HG02885 (cell line): ENCODE results near the gene MOV10.

ENCODE experiments used
- ATAC-seq: cut with Tn5 transposase; IDR thresholded peaks from one replicate; pipeline ENCODE4 v1.9.1; 2021; ENCODE audit warnings: mild to moderate bottlenecking; ENCODE audit not compliant: unreplicated experiment, poor library complexity

The MOV10 gene

DNA sequence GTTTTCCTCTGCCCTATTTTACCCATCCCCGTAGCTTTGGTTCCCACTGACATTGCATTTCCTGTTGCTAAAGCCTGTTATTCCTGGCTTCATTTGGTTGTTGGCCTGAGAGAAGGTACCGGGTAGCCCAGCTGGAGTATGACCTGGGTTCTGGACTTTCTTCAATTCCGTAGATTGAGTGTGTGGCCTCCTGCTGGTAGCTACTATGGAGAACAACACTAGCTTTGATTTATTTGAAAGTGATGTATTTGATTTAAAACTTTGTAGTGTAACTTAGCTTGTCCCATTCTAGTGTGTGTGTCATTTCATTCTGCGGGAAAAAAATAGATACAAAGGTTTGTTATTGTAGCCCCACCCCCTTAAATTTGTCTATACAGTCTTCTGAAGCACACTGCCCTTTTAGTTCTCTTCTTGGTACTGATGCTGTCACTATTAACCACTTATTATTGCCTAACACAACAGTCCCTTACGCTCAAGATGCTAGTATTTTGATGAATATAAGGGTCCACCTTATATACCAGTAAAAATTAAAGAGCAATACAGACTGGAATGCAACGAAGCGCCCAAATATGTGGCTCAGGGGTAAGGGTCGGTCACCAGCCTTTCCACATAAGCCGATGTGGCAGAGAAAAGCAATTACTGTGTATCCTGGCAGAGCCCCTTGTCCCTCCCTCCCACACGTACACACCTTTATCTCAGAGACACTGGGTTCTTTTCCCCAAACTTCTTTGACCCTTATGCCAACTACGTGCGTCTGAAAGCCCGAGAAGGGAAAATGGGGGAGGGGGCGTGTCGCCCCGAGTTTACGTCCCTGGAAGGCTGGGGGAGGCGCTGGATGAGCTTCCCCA is 643 bp upstream of the MOV10 start:
- ATAC-seq = peak; percentile 7

DNA sequence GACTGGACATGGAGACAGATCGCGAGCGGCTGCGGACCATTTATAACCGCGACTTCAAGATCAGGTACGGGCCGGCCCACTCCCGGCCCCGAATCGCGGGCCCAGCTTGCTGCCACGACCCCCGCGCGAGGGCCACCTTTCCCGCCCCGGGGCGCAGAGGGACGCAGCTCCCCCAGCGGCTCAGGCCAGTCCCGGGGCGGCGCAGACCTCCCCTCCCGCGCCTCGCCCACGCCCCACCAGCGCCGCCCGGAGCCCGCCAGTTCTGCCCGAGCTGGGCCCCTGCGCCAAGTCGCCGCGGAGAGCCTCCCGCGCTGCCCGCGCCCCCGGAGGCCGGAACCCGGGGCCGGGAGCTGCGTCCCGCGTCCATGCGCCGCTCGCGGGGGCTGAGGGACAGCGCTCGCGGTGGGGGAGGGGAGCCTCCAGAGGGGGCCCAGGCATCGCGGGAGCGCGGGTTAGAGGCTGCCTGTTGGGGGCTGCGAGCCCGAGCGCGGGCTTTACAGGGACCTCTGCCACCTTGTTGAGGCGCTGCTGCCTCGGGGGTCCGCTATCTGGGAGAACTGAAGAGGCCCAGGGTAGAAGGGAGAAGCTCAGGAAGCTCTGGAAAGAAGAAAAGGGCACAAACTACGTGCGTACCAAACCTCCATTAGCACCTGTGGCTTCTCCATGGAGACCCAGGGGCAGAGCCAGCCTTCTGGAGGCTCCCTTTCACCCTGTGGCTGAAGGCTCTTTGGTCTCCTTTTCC is 698 bp downstream of the MOV10 start:
- ATAC-seq = peak; percentile 55

DNA sequence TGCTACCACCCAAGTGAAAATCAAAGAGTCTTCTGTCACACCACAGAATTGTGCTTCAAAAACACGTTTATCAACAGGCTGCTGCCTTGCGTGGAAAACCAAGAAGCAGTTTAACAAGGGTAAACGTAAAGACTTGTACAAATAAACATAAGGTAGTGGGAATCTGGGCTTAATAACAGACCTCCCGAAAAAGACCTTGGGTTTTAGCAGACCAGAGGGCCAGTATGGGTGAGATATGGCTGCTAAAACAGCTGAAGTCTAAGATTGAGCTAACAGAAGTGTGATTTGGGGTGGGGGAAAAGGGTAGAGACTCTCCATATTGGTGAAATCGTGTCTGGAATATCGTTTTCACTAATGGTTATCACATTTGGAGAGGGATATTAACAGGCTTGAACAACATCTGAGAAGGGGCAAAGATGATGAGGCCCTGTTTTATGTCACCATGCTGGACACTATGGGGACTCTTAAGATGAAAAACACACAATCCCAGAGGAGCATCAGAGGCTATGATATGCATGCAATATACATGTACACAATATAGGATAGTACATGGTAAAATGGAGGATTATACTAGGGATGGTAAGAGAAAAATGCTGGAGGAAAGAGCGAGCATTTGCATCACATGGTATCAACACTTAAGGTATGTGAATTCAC is 1.4 kb downstream of the MOV10 start:
- ATAC-seq = no peak

DNA sequence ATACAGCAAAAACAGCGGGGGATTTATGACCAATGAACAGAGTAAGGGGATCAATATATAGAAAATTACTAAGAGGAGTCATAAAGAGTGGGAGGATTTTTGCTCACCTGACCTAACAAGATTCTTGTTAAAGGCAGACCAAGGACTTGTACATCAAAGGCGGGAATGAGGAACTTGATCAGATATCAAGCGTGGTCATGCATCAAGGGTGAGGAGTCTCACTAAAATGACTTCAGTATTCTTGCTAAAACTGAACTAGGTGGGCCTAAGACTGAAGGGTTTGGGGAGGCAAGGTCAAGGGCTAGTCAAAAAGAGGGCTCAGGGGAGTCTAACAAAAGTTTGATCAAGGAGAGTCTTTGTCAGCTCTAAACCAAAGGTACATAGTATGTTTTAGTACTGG is 2.1 kb downstream of the MOV10 start:
- ATAC-seq = no peak

DNA sequence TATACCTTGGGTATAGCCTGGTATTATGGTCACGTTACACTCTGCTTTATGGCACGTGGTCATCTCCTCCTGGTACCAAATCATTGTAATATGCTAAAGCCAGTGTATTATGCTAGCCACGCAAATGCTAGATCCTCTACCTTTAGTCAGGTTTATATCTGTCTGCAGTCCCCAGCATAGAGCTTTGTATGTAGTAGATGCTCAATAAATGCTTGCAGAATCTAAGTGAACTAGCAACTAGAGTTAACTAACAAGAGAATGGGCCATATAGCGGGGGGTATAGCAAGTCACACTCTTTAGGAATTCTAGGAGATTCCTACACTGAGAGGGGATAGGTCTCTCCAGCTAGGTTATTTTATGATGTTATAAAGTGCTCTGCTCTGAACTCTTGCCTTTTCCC is 3.0 kb downstream of the MOV10 start:
- no peak for ATAC-seq

DNA sequence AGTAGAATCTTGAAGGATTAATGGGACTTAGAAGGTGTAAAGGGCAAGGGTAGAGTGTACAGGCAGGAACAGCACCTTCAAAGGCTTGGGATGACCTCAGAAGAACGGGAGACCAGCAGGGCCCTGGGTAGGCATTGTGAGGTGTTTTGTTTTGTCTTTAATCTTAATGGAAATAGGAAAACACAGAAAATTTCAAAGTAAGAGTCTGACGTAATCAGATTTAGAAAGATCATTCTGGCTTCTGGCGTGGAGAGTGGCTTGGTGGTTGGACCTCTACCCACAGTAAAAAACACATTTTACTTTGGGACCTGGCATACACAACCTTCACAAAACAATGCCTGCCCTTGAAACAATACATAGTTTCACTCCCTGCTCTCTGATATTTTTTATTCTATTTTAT is 4.1 kb downstream of the MOV10 start:
- no peak for ATAC-seq

DNA sequence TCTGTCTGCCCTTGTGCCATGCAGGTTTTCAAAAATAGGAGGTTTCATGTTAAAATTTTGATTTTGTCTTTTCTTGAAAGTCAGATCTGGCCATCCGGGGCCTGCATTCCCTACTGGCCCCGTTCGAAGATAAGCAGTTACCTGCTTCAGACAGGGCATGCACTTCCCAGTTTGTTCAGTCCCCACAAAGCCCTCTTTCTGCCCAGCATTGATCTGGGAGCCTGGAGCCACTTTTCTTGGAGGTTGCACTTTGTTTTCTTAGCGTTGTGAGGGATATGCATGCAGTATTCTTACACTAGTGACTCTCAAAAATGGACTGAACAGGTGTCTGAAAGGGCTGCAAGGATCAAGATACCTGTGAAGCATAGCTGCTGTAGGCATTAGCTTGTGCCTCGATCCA is 11.5 kb downstream of the MOV10 start:
- no peak for ATAC-seq

DNA sequence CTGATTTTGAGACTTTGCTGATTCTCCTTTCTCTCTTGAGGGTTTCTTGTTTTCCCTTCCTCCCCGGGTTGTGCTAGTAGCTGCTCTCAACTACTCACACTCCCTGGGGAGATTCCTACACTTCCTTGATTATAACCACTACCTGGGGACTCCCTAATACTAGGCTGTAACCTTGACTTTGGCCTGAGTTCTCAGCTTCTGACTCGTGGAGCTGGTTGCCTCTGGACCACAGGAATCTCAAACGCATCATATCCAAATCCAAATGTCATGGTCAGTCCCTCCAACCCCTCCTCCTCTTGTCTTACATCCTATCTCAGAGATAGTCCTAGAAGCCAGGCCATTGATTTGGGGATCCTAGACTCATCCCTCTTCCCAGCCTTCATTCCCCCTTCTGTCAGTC is 12.0 kb downstream of the MOV10 start:
- ATAC-seq = no peak

DNA sequence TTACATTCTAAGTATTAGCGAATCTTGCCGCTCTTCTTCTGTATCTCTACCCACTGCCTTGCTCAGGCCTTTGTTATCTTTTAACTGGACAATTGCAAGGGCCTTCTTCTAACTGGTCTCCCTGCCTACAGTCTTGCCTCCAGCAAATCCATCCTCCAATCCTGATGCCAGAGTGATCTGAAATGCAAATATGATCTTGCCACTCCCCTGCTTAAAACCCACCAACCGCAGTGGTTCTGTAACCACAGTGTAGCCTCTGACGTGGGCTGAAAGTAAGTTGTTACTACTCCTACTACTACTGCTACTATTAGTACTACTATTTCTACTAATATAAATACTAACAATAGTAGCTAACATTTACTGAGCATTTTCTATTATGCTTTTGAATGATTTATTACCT is 12.4 kb downstream of the MOV10 start:
- no peak for ATAC-seq

DNA sequence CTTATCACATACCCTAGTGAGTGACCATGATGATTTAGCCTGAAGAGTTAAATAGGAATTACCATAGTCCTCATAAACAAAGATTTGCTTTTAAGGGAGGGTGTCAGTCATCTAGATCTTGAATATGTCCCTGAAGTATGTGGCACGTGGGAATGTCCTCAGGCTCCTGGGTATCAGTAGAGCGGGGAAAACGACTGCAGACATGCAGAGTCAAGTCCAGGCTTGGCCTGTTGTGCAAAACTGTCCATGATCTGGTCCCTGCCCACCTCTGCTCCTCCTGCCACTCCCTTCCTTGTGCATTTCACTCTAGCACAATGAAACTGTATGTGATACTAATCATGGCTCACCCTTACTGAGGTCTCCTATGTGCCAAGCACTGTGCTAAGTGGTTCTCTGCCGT is 12.9 kb downstream of the MOV10 start:
- ATAC-seq = no peak

DNA sequence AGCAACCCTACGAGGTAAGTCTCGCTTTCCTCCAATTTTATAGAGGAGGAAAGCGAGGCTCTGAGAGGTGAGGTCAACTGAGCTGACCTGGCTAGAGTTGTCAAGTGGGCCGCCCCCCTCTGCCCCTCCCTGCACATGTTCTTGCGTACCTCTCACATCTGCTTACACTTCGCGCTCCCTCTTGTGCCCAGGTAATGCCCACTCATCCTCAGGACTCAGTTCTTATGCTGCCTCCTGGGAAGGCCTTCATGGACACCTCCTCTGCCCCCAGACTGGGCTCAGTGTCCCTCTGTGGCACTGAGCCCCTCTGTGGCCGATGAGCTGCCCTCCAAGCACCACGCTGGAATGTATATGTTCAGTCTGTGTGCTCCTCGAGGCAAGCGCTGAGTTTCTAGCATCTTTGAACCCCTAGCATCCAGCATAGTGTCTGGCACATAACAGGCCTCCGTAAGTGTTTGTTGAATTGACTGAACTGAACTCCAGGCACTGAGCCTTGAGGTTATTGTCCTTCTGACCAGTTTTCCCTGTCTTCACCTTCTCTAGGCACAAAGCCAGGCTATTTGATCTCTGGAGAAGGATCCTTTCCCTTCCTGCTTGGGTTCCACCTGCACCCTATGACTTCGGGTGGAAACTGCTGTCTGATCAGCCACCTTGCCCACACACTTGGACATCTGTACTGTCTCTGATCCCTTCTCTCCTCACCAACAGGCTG is 13.5 kb downstream of the MOV10 start:
- ATAC-seq = no peak

DNA sequence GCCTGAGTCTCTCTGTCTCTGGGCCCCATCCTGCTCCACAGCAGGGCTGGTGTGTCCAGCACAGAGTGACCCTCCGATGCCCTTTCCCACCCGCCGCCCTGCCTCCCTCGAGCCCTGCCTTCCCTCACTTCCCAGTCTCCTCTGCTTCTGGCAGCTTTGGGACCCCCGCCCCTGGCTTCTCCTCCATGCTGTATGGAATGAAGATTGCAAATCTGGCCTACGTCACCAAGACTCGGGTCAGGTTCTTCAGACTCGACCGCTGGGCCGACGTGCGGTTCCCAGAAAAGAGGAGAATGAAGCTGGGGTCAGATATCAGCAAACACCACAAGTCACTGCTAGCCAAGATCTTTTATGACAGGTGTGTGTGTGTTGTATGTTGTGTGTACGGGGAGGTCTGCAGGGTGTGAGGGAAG is 14.3 kb downstream of the MOV10 start:
- no peak for ATAC-seq

DNA sequence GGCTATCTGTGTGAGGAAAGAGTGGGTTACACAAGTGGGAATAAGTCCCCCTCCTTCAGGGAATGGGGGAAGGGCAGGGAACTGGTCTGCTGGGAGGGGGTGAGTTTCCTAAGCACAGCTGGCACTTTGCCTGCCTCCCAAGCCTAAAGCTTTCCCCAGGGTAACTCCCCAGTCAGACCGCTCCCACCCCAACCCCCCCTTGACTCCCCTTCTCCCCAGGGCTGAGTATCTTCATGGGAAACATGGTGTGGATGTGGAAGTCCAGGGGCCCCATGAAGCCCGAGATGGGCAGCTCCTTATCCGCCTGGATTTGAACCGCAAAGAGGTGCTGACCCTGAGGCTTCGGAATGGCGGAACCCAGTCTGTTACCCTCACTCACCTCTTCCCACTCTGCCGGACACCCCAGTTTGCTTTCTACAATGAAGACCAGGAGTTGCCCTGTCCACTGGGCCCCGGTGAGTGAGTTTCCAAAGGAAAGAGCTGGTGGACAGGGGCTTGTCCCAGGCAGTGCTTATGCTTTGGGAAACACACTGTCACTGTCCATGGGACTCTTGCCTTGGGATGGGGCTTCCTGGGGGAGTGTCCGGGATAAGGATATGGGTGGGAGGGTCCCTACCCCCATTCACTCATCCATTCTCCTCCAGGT is 14.9 kb downstream of the MOV10 start:
- no peak for ATAC-seq

DNA sequence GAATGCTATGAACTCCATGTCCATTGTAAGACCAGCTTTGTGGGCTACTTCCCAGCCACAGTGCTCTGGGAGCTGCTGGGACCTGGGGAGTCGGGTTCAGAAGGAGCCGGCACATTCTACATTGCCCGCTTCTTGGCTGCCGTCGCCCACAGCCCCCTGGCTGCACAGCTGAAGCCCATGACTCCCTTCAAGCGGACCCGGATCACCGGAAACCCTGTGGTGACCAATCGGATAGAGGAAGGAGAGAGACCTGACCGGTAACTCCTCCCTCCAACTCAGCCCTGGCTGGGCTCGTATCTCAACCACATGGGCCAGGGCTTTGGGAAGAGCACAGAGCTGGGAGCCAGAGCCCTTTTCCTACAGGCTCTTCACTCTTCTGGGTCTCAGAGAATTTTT is 15.4 kb downstream of the MOV10 start:
- no peak for ATAC-seq

DNA sequence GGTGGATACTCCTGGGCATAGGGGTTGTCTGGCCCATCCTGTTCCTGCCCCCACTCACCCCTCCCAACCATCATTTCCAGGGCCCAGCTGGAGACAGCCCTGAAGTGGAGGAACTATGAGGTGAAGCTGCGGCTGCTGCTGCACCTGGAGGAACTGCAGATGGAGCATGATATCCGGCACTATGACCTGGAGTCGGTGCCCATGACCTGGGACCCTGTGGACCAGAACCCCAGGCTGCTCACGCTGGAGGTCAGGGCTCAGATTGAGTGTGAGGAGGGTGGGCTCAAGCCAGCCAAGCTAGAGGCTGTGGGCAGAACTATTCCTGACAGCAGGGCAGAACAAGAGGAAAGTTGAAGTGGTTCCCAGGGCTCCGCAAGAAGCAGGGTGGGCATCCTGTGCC is 18.2 kb downstream of the MOV10 start:
- ATAC-seq = no peak

DNA sequence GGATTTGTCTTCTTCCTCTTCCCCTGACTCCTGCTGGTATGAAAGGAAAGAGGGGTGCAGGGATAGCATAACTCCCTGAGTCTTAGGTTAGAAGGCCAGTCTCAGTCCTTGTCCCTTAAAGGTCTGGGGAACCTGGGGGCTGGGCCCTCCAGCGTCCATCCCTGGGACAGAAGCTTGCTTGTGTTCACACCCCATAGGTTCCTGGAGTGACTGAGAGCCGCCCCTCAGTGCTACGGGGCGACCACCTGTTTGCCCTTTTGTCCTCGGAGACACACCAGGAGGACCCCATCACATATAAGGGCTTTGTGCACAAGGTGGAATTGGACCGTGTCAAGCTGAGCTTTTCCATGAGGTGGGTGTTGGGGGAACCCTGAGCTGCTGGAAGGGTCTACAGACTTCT is 19.4 kb downstream of the MOV10 start:
- no peak for ATAC-seq

DNA sequence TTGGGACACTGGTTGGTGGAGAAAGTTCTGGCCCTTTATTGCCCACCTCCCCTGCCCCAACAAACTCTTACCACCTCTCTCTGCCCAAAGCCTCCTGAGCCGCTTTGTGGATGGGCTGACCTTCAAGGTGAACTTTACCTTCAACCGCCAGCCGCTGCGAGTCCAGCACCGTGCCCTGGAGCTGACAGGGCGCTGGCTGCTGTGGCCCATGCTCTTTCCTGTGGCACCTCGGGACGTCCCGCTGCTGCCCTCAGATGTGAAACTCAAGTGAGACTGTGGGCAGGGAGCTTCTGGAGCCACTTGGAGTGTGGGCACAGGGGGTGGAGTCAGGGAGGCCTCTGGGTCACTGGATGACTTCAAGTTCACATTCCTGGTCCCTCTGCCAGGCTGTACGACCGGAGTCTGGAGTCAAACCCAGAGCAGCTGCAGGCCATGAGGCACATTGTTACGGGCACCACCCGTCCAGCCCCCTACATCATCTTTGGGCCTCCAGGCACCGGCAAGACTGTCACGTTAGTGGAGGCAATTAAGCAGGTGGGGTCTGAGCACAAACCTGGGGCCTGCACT is 20.0 kb downstream of the MOV10 start:
- no peak for ATAC-seq

DNA sequence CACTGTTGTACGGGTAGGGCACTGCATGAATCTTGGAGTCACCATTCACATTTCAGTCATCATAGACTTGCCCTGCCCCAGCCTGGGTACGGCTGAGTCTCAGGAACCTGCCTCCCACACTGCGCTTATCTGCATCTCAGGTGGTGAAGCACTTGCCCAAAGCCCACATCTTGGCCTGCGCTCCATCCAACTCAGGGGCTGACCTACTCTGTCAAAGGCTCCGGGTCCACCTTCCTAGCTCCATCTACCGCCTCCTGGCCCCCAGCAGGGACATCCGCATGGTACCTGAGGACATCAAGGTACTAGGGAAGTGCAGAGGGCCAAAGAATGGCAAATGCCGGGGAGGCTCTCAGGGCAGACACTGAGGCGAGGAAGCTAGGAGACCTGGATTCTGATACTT is 20.8 kb downstream of the MOV10 start:
- ATAC-seq = no peak

DNA sequence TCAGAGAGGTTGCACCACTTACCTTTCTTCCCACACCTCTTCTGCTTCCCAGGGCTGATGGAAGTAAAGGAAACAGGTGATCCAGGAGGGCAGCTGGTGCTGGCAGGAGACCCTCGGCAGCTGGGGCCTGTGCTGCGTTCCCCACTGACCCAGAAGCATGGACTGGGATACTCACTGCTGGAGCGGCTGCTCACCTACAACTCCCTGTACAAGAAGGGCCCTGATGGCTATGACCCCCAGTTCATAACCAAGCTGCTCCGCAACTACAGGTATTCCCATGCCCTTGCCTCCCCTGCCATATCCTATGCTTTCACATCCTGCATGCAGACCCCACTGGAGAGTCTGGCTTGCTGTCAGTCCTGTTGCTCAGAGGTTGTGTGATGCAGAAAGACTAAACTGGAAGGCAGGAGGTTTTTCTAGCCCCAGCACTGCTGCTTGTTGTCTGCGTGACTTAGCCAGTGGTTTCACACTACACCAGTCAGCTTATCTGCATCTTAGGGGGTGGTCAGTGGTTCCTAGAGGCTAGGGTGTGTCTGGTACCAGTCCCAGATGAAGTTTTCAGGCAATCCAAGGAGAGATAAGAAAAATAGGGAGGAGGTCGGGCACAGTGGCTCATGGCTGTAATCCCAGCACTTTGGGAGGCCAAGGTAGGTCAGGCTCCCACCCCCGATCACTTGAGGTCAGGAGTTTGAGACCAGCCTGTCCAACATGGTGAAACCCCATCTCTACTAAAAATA is 22.3 kb downstream of the MOV10 start:
- ATAC-seq = no peak
